Thyroid gland (tissue), 4 donors: ENCODE data around the gene AJAP1. TPM values are rescaled to one million over a fixed set of nuclear protein-coding genes. Genes with fewer than 3 reads are reported as not detected.

ENCODE experiments used
- DNase-seq, 2 donors: peaks; one replicate each; pipeline ENCODE4 v3.0.0-alpha.2; 2019
- H3K27ac ChIP-seq, 3 donors: fragments of 200-600 bp; sonication (generic); 1 replicate in 2 of 3; 2 replicates in 1 of 3; pipeline ENCODE4 v1.5.1; 2016 to 2019; ENCODE audit warnings: mild to moderate bottlenecking in 1 of 3, moderate library complexity in 1 of 3
- H3K27me3 ChIP-seq: fragments of 200-600 bp; sonication (generic); one replicate; pipeline ENCODE4 v1.5.1; 2019
- H3K36me3 ChIP-seq, 2 donors: fragments of 200-600 bp; sonication (generic); one replicate each; pipeline ENCODE4 v1.5.1; 2016 to 2019
- H3K4me1 ChIP-seq, 2 donors: fragments of 200-600 bp; sonication (generic); one replicate each; pipeline ENCODE4 v1.5.1; 2017 to 2019
- H3K4me3 ChIP-seq, 3 donors: fragments of 200-600 bp; sonication (generic); replicated peaks in 1 of 3; 1 replicate in 2 of 3; 2 replicates in 1 of 3; pipeline ENCODE4 v1.5.1; 2016; ENCODE audit warnings: mild to moderate bottlenecking in 1 of 3
- H3K9me3 ChIP-seq: fragments of 200-600 bp; sonication (generic); one replicate; pipeline ENCODE4 v1.5.1; 2017
- POLR2A ChIP-seq, 2 donors: fragments of 450-650 bp; IDR thresholded peaks; one replicate each; pipeline ENCODE4 v1.6.1; 2017; ENCODE audit warnings: antibody characterized with exemption in 2 of 2, mild to moderate bottlenecking in 2 of 2, moderate library complexity in 1 of 2
- WGBS, 2 donors: methylation state at CpG; one replicate each; pipeline ENCODE4 v1.1.5; 2017; 5-methylcytosine and 5-hydroxymethylcytosine counted together
- intact Hi-C: fragments of 100-400 bp; cut with DNase I; formaldehyde crosslinking; loops from one replicate; pipeline ENCODE4 v1.15.1; 2023
- total RNA-seq, 4 donors: library from RNA; depleted of rRNA; stranded (reverse); fragments of >200 nt; gene quantifications; one replicate each; pipeline ENCODE4 v1.2.3, GENCODE V29; 2016
- TF ChIP-seq, protein P1 (sequence below), 6 experiments: fragments of 200-600 bp in 3 of 6; fragments of 450-650 bp in 3 of 6; sonication (generic) in 3 of 6; IDR thresholded peaks; one replicate each; pipeline ENCODE4 v1.5.1; 2016 to 2019; ENCODE audit warnings: antibody characterized with exemption in 6 of 6, mild to moderate bottlenecking in 2 of 6, inconsistent platforms in 1 of 6, moderate library complexity in 1 of 6

AJAP1 gene
- total RNA-seq, 4 donors from 2014 or later, result 0.22 to 1.6 (median 0.81) TPM

DNA sequence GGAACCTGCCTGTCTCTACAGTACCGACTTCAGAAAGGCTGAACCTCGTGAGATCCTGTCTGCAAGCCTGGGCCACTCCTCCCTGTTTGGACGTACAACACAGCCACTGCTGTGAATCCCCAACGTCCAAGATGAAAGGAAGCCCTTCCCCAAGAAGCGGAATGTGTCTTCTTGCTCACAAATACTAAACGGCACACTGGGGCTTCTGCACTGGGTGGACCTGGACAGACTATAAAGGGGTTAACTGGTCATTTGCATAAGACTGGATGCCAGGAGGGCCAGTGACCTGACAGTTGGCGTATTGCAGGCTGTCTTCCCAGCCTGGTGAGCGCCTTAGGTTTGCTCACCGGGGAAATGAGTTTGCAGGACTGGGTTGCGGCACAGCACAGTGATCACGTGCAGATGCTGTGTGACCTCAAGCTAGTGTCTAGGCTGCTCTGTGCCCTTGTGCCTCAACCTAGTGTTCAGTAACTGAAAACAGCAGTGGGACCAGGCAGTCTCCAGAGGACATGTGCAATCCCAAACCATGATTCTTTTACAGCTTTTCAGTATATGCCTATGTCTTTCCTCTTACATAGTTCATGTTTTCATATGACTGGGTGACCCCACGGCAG is 19.5 kb upstream of the AJAP1 start:
- DNase-seq, result no peak
- Histone ChIP-seq H3K4me1 (no peaks in the 10 kb centered on the region), H3K27ac (no peak overlapping the region), H3K9me3 (no peaks in the 10 kb centered on the region), H3K4me3 (no peak overlapping the region), H3K27me3 (no peaks in the 10 kb centered on the region), H3K36me3 (no peaks in the 10 kb centered on the region)
- TF ChIP-seq, protein P1, sequence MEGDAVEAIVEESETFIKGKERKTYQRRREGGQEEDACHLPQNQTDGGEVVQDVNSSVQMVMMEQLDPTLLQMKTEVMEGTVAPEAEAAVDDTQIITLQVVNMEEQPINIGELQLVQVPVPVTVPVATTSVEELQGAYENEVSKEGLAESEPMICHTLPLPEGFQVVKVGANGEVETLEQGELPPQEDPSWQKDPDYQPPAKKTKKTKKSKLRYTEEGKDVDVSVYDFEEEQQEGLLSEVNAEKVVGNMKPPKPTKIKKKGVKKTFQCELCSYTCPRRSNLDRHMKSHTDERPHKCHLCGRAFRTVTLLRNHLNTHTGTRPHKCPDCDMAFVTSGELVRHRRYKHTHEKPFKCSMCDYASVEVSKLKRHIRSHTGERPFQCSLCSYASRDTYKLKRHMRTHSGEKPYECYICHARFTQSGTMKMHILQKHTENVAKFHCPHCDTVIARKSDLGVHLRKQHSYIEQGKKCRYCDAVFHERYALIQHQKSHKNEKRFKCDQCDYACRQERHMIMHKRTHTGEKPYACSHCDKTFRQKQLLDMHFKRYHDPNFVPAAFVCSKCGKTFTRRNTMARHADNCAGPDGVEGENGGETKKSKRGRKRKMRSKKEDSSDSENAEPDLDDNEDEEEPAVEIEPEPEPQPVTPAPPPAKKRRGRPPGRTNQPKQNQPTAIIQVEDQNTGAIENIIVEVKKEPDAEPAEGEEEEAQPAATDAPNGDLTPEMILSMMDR (IDR thresholded peaks at IDR 0.05), result no peak
- no peak for TF ChIP-seq POLR2A (IDR thresholded peaks at IDR 0.05)
- 69 to 78% methylated on average over 11 to 12 of the region's 12 CpGs for WGBS, 2 donors
- intact Hi-C loops, result no loop called here

DNA sequence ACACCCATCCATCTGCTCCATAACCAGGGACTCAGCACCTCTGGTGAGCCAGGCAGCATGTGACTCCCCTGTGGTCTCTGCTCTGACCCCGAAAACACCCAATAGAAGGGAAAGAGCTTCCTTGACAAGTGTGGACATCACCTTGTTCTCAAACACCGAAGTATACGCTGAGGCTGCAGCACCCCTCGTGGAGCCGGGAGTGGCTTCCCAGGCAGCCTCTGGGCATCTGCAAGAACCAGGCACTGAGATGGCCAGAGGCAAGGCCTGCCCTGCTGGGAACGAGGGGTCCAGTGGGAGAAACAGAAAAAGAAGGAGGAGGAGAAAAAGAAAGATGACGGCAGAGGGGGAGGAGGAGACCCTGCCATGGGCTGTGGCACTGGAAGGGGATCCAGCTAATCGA is 18.2 kb upstream of the AJAP1 start:
- H3K27me3 ChIP-seq, result no peaks in the 10 kb centered on the region
- no peak overlapping the region for H3K27ac ChIP-seq
- no peak overlapping the region for H3K4me3 ChIP-seq
- no peaks in the 10 kb centered on the region for H3K36me3 ChIP-seq
- intact Hi-C loops, result no loop called here
- no peak for DNase-seq
- 89 to 94% methylated on average over 8 of the region's 8 CpGs for WGBS, 2 donors
- TF ChIP-seq, protein P1 (IDR thresholded peaks at IDR 0.05), result no peak
- no peak for TF ChIP-seq POLR2A (IDR thresholded peaks at IDR 0.05)
- H3K4me1 ChIP-seq, result no peaks in the 10 kb centered on the region
- no peaks in the 10 kb centered on the region for H3K9me3 ChIP-seq

DNA sequence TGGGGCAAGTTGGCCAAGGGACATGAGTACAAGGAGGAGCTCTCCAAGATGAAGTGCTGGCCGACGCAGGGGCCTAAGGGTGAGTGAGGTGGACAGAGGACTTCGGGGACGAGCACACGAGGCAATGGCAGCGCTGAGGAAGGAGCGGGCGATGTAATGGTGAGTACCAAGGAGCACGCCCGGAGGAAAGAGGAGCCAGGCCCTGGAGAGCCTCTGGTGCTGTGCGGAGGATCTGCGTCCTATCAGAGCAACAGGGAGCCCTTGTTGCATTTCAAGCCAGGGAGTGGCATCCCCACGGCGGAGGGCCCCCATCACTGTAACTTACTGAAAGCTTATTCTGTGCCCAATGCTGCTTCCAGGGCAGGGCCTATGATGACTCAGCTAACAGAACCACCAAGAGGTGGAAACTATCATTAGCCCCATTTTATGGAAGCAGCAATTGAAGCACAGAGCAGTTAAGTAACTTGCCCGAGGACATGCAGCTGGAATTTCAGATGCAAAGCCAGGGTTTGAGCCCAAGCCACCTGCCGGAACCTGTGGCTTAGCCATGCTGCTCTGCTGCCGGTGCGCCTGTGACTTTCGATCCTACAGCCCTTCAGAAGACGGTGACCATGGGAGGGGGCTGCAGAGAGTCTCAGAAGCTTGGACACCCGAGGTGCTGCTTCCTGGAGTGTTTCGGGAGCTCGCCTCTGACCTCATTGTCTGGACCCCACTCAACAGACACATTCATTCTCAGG is 17.6 kb upstream of the AJAP1 start:
- no peak for TF ChIP-seq POLR2A (IDR thresholded peaks at IDR 0.05)
- TF ChIP-seq, protein P1 (IDR thresholded peaks at IDR 0.05), result no peak
- Histone ChIP-seq H3K4me3 (no peak overlapping the region), H3K36me3 (no peaks in the 10 kb centered on the region), H3K27me3 (no peaks in the 10 kb centered on the region), H3K27ac (no peak overlapping the region), H3K9me3 (no peaks in the 10 kb centered on the region), H3K4me1 (no peaks in the 10 kb centered on the region)
- intact Hi-C loops, result no loop called here
- DNase-seq, result no peak
- 81 to 82% methylated on average over 22 to 23 of the region's 23 CpGs for WGBS, 2 donors

DNA sequence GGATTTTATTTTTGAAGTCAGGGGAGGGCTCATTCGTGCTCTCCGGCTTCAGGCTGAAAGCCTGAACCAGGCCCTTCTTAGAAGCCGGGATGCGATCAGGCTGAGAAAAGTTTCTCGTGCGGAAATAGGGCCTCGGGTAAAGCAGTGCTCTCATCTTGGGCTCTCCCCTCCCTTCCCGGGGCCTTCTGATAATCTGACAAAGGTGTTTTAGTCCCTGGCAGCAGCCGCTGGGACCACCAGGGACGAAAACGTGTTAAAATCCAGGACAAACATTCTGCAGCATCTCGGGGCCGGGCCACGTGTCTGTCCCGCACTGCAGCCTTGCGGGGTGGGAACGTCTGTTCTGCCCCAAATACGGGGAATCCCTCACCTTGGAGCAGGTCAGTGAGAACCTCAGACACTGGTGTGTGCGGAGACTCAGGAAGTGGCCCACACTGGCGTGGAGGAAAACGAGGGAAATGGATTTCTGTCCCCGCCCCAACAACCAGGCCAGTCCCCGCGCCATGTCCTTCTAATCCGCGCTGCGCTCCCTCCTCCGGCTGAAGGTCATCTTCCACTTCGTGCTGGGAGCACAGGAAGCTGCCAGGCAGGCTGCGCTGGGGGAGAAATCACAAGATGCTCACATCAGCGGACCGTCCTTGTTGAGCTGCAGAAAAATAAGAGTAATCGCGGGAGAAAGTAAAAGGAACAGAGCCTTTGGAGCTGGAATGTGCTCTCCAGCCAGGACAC is 16.6 kb upstream of the AJAP1 start:
- Histone ChIP-seq H3K36me3 (no peaks in the 10 kb centered on the region), H3K4me1 (no peaks in the 10 kb centered on the region), H3K27me3 (no peaks in the 10 kb centered on the region), H3K4me3 (no peak overlapping the region), H3K9me3 (no peaks in the 10 kb centered on the region), H3K27ac (no peak overlapping the region)
- DNase-seq, result no peak
- TF ChIP-seq, protein P1 (IDR thresholded peaks at IDR 0.05), result no peak
- no peak for TF ChIP-seq POLR2A (IDR thresholded peaks at IDR 0.05)
- intact Hi-C loops, result no loop called here
- WGBS, 2 donors, result 58 to 68% methylated on average over 34 of the region's 34 CpGs

DNA sequence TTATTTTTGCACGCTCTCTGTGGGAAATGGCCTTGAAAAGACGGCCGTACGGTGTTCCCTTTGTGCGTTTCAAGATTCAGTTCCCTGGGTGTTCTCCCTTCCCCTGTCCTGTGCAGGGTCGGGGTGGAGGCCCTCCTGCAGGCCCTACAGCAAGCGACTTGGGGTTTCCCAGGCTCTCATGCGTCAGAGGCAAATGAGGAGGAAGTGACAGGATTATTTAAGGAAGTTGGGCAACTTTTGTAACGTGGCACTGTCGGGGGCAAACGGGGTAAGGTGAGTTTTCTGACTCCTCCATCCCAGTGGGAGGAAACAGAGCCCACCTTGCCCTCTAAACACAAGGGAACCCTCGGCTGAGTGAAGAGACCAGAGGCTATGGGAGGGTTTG is 16.1 kb upstream of the AJAP1 start:
- Histone ChIP-seq H3K9me3 (no peaks in the 10 kb centered on the region), H3K4me1 (no peaks in the 10 kb centered on the region), H3K4me3 (no peak overlapping the region), H3K36me3 (no peaks in the 10 kb centered on the region), H3K27me3 (no peaks in the 10 kb centered on the region), H3K27ac (no peak overlapping the region)
- no peak for DNase-seq
- TF ChIP-seq, protein P1 (IDR thresholded peaks at IDR 0.05), result no peak
- no peak for TF ChIP-seq POLR2A (IDR thresholded peaks at IDR 0.05)
- intact Hi-C loops, result no loop called here
- WGBS, 2 donors, result 61 to 66% methylated on average over 12 of the region's 12 CpGs
